Measurements from ENCODE around the gene CDH12.

CDH12 gene

GRCh38 chr5:22593592-22593991 lies 259.6 kb downstream of the CDH12 start:
- TF ChIP-seq GATA3 (IDR thresholded peaks at IDR 0.05; ENCODE audit: low read depth, low read length) (no peak), GATA2 (IDR thresholded peaks at IDR 0.05; ENCODE audit: low read depth, low read length) (no peak)

GRCh38 chr5:22591461-22591860 lies 261.7 kb downstream of the CDH12 start:
- TF ChIP-seq GATA2 (IDR thresholded peaks at IDR 0.05; ENCODE audit: low read depth, low read length) = no peak
- TF ChIP-seq GATA3 (IDR thresholded peaks at IDR 0.05; ENCODE audit: low read depth, low read length) = no peak

GRCh38 chr5:22590677-22591268 lies 262.4 kb downstream of the CDH12 start:
- TF ChIP-seq GATA2 (IDR thresholded peaks at IDR 0.05; ENCODE audit: low read depth, low read length) (no peak), GATA3 (IDR thresholded peaks at IDR 0.05; ENCODE audit: low read depth, low read length) (no peak)

- no peak for TF ChIP-seq GATA2 (IDR thresholded peaks at IDR 0.05; ENCODE audit: low read depth, low read length)
- no peak for TF ChIP-seq GATA3 (IDR thresholded peaks at IDR 0.05; ENCODE audit: low read depth, low read length)
These were observed 275.4 kb downstream of the CDH12 start for GRCh38 chr5:22577711-22578110.

- TF ChIP-seq GATA3 (IDR thresholded peaks at IDR 0.05; ENCODE audit: low read depth, low read length) = no peak
- no peak for TF ChIP-seq GATA2 (IDR thresholded peaks at IDR 0.05; ENCODE audit: low read depth, low read length)
These were observed 276.1 kb downstream of the CDH12 start for GRCh38 chr5:22577006-22577405.

GRCh38 chr5:22572941-22573340 lies 280.2 kb downstream of the CDH12 start:
- no peak for TF ChIP-seq GATA3 (IDR thresholded peaks at IDR 0.05; ENCODE audit: low read depth, low read length)
- TF ChIP-seq GATA2 (IDR thresholded peaks at IDR 0.05; ENCODE audit: low read depth, low read length) = no peak

GRCh38 chr5:22567983-22568382 lies 285.2 kb downstream of the CDH12 start:
- TF ChIP-seq GATA2 (IDR thresholded peaks at IDR 0.05; ENCODE audit: low read depth, low read length) (no peak), GATA3 (IDR thresholded peaks at IDR 0.05; ENCODE audit: low read depth, low read length) (no peak)

- TF ChIP-seq GATA2 (IDR thresholded peaks at IDR 0.05; ENCODE audit: low read depth, low read length) (no peak), GATA3 (IDR thresholded peaks at IDR 0.05; ENCODE audit: low read depth, low read length) (no peak)
These were observed 293.0 kb downstream of the CDH12 start for GRCh38 chr5:22560147-22560546.

- TF ChIP-seq GATA2 (IDR thresholded peaks at IDR 0.05; ENCODE audit: low read depth, low read length) (no peak), GATA3 (IDR thresholded peaks at IDR 0.05; ENCODE audit: low read depth, low read length) (no peak)
These were observed 295.9 kb downstream of the CDH12 start for GRCh38 chr5:22557251-22557650.

GRCh38 chr5:22554475-22554874 lies 298.7 kb downstream of the CDH12 start:
- TF ChIP-seq GATA3 (IDR thresholded peaks at IDR 0.05; ENCODE audit: low read depth, low read length) (no peak), GATA2 (IDR thresholded peaks at IDR 0.05; ENCODE audit: low read depth, low read length) (no peak)

- no peak for TF ChIP-seq GATA3 (IDR thresholded peaks at IDR 0.05; ENCODE audit: low read depth, low read length)
- TF ChIP-seq GATA2 (IDR thresholded peaks at IDR 0.05; ENCODE audit: low read depth, low read length) = no peak
These were observed 303.1 kb downstream of the CDH12 start for GRCh38 chr5:22549876-22550671.

- TF ChIP-seq GATA2 (IDR thresholded peaks at IDR 0.05; ENCODE audit: low read depth, low read length) (no peak), GATA3 (IDR thresholded peaks at IDR 0.05; ENCODE audit: low read depth, low read length) (no peak)
These were observed 310.8 kb downstream of the CDH12 start for GRCh38 chr5:22542340-22542739.

GRCh38 chr5:22541037-22541436 lies 312.1 kb downstream of the CDH12 start:
- TF ChIP-seq GATA2 (IDR thresholded peaks at IDR 0.05; ENCODE audit: low read depth, low read length) = no peak
- TF ChIP-seq GATA3 (IDR thresholded peaks at IDR 0.05; ENCODE audit: low read depth, low read length) = no peak

GRCh38 chr5:22539762-22540161 lies 313.4 kb downstream of the CDH12 start:
- TF ChIP-seq GATA2 (IDR thresholded peaks at IDR 0.05; ENCODE audit: low read depth, low read length) (no peak), GATA3 (IDR thresholded peaks at IDR 0.05; ENCODE audit: low read depth, low read length) (no peak)

- TF ChIP-seq GATA3 (IDR thresholded peaks at IDR 0.05; ENCODE audit: low read depth, low read length) (no peak), GATA2 (IDR thresholded peaks at IDR 0.05; ENCODE audit: low read depth, low read length) (no peak)
These were observed 321.2 kb downstream of the CDH12 start for GRCh38 chr5:22531986-22532385.

Data from SH-SY5Y (cell line).